Osteocyte (in vitro differentiated cells): Measurements from ENCODE around the gene TPRKB. TPM values are rescaled to one million over a fixed set of nuclear protein-coding genes. Genes with fewer than 3 reads are reported as not detected.
"Not testable (repeated sequence)": the region's sequence is repeated elsewhere in the genome, so short reads cannot be mapped to it uniquely, and the experiment has no call there.

Experiments
- DNase-seq: peaks from one replicate; pipeline ENCODE4 v3.0.0; 2021; ENCODE audit warnings: mixed read lengths; ENCODE audit not compliant: unreplicated experiment; ENCODE audit errors: extremely low spot score
- H3K27ac Mint-ChIP-seq: one replicate; pipeline ENCODE4 v1.8.0; 2021; ENCODE audit warnings: mild to moderate bottlenecking, mixed read lengths; ENCODE audit not compliant: unreplicated experiment
- H3K27me3 Mint-ChIP-seq: one replicate; pipeline ENCODE4 v1.8.0; 2021; ENCODE audit warnings: mixed read lengths; ENCODE audit not compliant: unreplicated experiment
- H3K36me3 Mint-ChIP-seq: one replicate; pipeline ENCODE4 v1.8.0; 2021; ENCODE audit warnings: mixed read lengths; ENCODE audit not compliant: unreplicated experiment
- H3K4me1 Mint-ChIP-seq: one replicate; pipeline ENCODE4 v1.8.0; 2021; ENCODE audit warnings: mixed read lengths; ENCODE audit not compliant: unreplicated experiment
- H3K4me3 Mint-ChIP-seq: one replicate; pipeline ENCODE4 v1.8.0; 2021; ENCODE audit warnings: mild to moderate bottlenecking, moderate library complexity, mixed read lengths; ENCODE audit not compliant: unreplicated experiment
- H3K9me3 Mint-ChIP-seq: one replicate; pipeline ENCODE4 v1.8.0; 2021; ENCODE audit warnings: mixed read lengths; ENCODE audit not compliant: unreplicated experiment
- CTCF ChIP-seq: fragments of 200-600 bp; sonication (generic); IDR thresholded peaks from 2 replicates; pipeline ENCODE4 v1.5.0; 2021; ENCODE audit warnings: antibody characterized with exemption, mild to moderate bottlenecking, moderate library complexity
- total RNA-seq: library from RNA; stranded (reverse); gene quantifications from 2 replicates; pipeline ENCODE4 v1.2.1, GENCODE V29; 2021

TPRKB gene
- total RNA-seq, 1 donor from 2014 or later: 16.7 TPM

- DNase-seq: no peak
- H3K27me3 Mint-ChIP-seq: peaks cover 9% of the 10 kb centered on the region
- no peaks in the 10 kb centered on the region for H3K4me1 Mint-ChIP-seq
- no peak overlapping the region for H3K4me3 Mint-ChIP-seq
- H3K36me3 Mint-ChIP-seq: no peaks in the 10 kb centered on the region
- no peak for TF ChIP-seq CTCF
- no peak overlapping the region for H3K27ac Mint-ChIP-seq
- no peaks in the 10 kb centered on the region for H3K9me3 Mint-ChIP-seq
Measured at GRCh38 chr2:73700131-73700611, 37.0 kb downstream of the TPRKB start.

- Mint-ChIP-seq H3K4me1 (no peaks in the 10 kb centered on the region), H3K4me3 (no peak overlapping the region), H3K27ac (no peak overlapping the region), H3K27me3 (peaks cover 6% of the 10 kb centered on the region), H3K9me3 (no peaks in the 10 kb centered on the region), H3K36me3 (no peaks in the 10 kb centered on the region)
- no peak for DNase-seq
- TF ChIP-seq CTCF: no peak
Measured at GRCh38 chr2:73699437-73699836, 37.7 kb downstream of the TPRKB start.

GRCh38 chr2:73698101-73698500 lies 39.0 kb downstream of the TPRKB start:
- no peak overlapping the region for H3K27ac Mint-ChIP-seq
- no peak for TF ChIP-seq CTCF
- H3K4me1 Mint-ChIP-seq: no peaks in the 10 kb centered on the region
- no peaks in the 10 kb centered on the region for H3K9me3 Mint-ChIP-seq
- peaks cover 4% of the 10 kb centered on the region for H3K27me3 Mint-ChIP-seq
- no peaks in the 10 kb centered on the region for H3K36me3 Mint-ChIP-seq
- H3K4me3 Mint-ChIP-seq: no peak overlapping the region
- DNase-seq: no peak

- no peak for TF ChIP-seq CTCF
- H3K27ac Mint-ChIP-seq: no peak overlapping the region
- no peak for DNase-seq
- no peak overlapping the region for H3K4me3 Mint-ChIP-seq
- no peaks in the 10 kb centered on the region for H3K9me3 Mint-ChIP-seq
- H3K36me3 Mint-ChIP-seq: no peaks in the 10 kb centered on the region
- no peaks in the 10 kb centered on the region for H3K4me1 Mint-ChIP-seq
- H3K27me3 Mint-ChIP-seq: peaks cover 8% of the 10 kb centered on the region
Measured at GRCh38 chr2:73697606-73698005, 39.5 kb downstream of the TPRKB start.

- H3K27me3 Mint-ChIP-seq, H3K9me3 Mint-ChIP-seq, H3K4me3 Mint-ChIP-seq, H3K4me1 Mint-ChIP-seq, DNase-seq, H3K36me3 Mint-ChIP-seq, H3K27ac Mint-ChIP-seq: not testable (repeated sequence)
Measured at GRCh38 chr2:73696985-73697384, 40.2 kb downstream of the TPRKB start.

- H3K4me1 Mint-ChIP-seq, H3K9me3 Mint-ChIP-seq, H3K36me3 Mint-ChIP-seq, DNase-seq, H3K4me3 Mint-ChIP-seq, H3K27ac Mint-ChIP-seq: not testable (repeated sequence)
- peaks cover 14% of the 10 kb centered on the region for H3K27me3 Mint-ChIP-seq
Measured at GRCh38 chr2:73696521-73696920, 40.6 kb downstream of the TPRKB start.
